H1 (cell line): ENCODE results near the gene CROCC. TPM values are rescaled to one million over a fixed set of nuclear protein-coding genes. Genes with fewer than 3 reads are reported as not detected.

Experiments
- CTCF ChIA-PET: fragments of 300-600 bp; sonication (Branson Sonifier 250); formaldehyde crosslinking; loops from one replicate; lab custom pipeline; 2021; ENCODE audit not compliant: partially characterized antibody; lab: Charles Lee
- POLR2A ChIA-PET: fragments of 300-600 bp; sonication (Branson Sonifier 250); formaldehyde crosslinking; loops from one replicate; lab custom pipeline; 2021; ENCODE audit warnings: inconsistent platforms; ENCODE audit not compliant: partially characterized antibody; lab: Charles Lee
- DNase-seq, 2 experiments: peaks; one replicate each; pipeline versions ENCODE4 v3.0.0 to v3.0.0-alpha.2; 2010 to 2022; ENCODE audit warnings: low spot score in 2 of 2, low read depth in 1 of 2, mixed read lengths in 1 of 2
- FAIRE-seq: peaks from 2 replicates; lab custom pipeline; 2011; peaks lifted over from hg19 to GRCh38; lab: Jason Lieb, UNC
- H2AFZ ChIP-seq: 2 replicates; pipeline ENCODE4 v1.8.1; 2012; ENCODE audit warnings: low read length, inconsistent platforms
- H2AK5ac ChIP-seq: 2 replicates; pipeline ENCODE4 v1.6.1; 2013; ENCODE audit warnings: low read depth, low read length
- H2BK120ac ChIP-seq: replicated peaks from 2 replicates; pipeline ENCODE3; 2013; ENCODE audit warnings: low read depth, low read length, inconsistent platforms
- H2BK12ac ChIP-seq: 2 replicates; pipeline ENCODE4 v1.6.1; 2013; ENCODE audit warnings: low read depth, low read length
- H2BK15ac ChIP-seq: 2 replicates; pipeline ENCODE4 v1.6.1; 2013; ENCODE audit warnings: low read length
- H2BK20ac ChIP-seq: 2 replicates; pipeline ENCODE4 v1.6.1; 2013; ENCODE audit warnings: low read length
- H2BK5ac ChIP-seq: 2 replicates; pipeline ENCODE4 v1.6.1; 2013; ENCODE audit warnings: low read depth, low read length
- H3K14ac ChIP-seq: 2 replicates; pipeline ENCODE4 v1.6.1; 2013; ENCODE audit warnings: inconsistent platforms; ENCODE audit not compliant: insufficient read length
- H3K18ac ChIP-seq: 2 replicates; pipeline ENCODE4 v1.6.1; 2013; ENCODE audit warnings: low read length; ENCODE audit errors: extremely low read depth
- H3K23ac ChIP-seq: 2 replicates; pipeline ENCODE4 v1.6.1; 2013; ENCODE audit warnings: inconsistent platforms; ENCODE audit not compliant: insufficient read length
- H3K23me2 ChIP-seq: 2 replicates; pipeline ENCODE4 v1.6.1; 2013; ENCODE audit warnings: low read depth, low read length
- H3K27ac ChIP-seq: 2 replicates; pipeline ENCODE4 v1.6.1; 2011; ENCODE audit warnings: low read depth, low read length, inconsistent platforms
- H3K27me3 ChIP-seq, 4 experiments: replicated peaks in 1 of 4; 1 replicate in 1 of 4; 2 replicates in 3 of 4; pipeline versions ENCODE4 v1.6.1 to v1.8.1; 2011 to 2013; ENCODE audit warnings: low read length in 3 of 4, mild to moderate bottlenecking in 3 of 4, inconsistent platforms in 2 of 4, mixed read lengths in 2 of 4, moderate library complexity in 1 of 4; ENCODE audit not compliant: control insufficient read depth in 3 of 4, insufficient read depth in 3 of 4; ENCODE audit errors: extremely low read depth in 1 of 4
- H3K36me3 ChIP-seq, 4 experiments: 2 replicates each; pipeline versions ENCODE4 v1.6.1 to v1.8.1; 2011 to 2013; ENCODE audit warnings: mild to moderate bottlenecking in 4 of 4, low read length in 3 of 4, moderate library complexity in 2 of 4, control low read depth in 1 of 4, inconsistent platforms in 1 of 4; ENCODE audit not compliant: insufficient read depth in 4 of 4, control insufficient read depth in 2 of 4
- H3K4ac ChIP-seq: replicated peaks from 2 replicates; pipeline ENCODE3; 2013; ENCODE audit warnings: low read length, low read depth, mixed read lengths, inconsistent platforms; ENCODE audit not compliant: insufficient read length
- H3K4me1 ChIP-seq, 4 experiments: replicated peaks in 1 of 4; 1 replicate in 1 of 4; 2 replicates in 3 of 4; pipeline versions ENCODE4 v1.6.1 to v1.8.1; 2011 to 2013; ENCODE audit warnings: low read length in 3 of 4, inconsistent platforms in 2 of 4, mixed read lengths in 1 of 4; ENCODE audit not compliant: insufficient read depth in 4 of 4, control insufficient read depth in 3 of 4
- H3K4me2 ChIP-seq, 2 experiments: 2 replicates each; pipeline versions ENCODE4 v1.6.1 to v1.8.1; 2011 to 2013; ENCODE audit warnings: low read depth in 2 of 2, low read length in 2 of 2, control low read depth in 1 of 2, inconsistent platforms in 1 of 2, mild to moderate bottlenecking in 1 of 2; ENCODE audit not compliant: insufficient read depth in 1 of 2
- H3K4me3 ChIP-seq, 4 experiments: fragments of 200-600, 300-600 bp in 1 of 4; sonication (generic), shearing (Covaris generic), sonication (Bioruptor Twin) in 1 of 4; 2 replicates each; pipeline versions ENCODE4 v1.5.1 to v1.8.1; 2011 to 2016; ENCODE audit warnings: low read length in 4 of 4, low read depth in 3 of 4, control low read depth in 2 of 4, inconsistent platforms in 2 of 4, mild to moderate bottlenecking in 2 of 4, mixed read lengths in 1 of 4, moderate library complexity in 1 of 4; ENCODE audit not compliant: insufficient read depth in 2 of 4; ENCODE audit errors: extremely low read depth in 1 of 4
- H3K56ac ChIP-seq: replicated peaks from 2 replicates; pipeline ENCODE3; 2013; ENCODE audit warnings: low read depth, mild to moderate bottlenecking, mixed read lengths, low read length, inconsistent platforms; ENCODE audit not compliant: insufficient read length
- H3K79me1 ChIP-seq: 2 replicates; pipeline ENCODE4 v1.6.1; 2013; ENCODE audit warnings: low read depth, low read length, control low read depth
- H3K79me2 ChIP-seq, 2 experiments: 2 replicates each; pipeline versions ENCODE4 v1.6.1 to v1.8.1; 2012 to 2013; ENCODE audit warnings: low read length in 2 of 2, mild to moderate bottlenecking in 2 of 2, inconsistent platforms in 1 of 2; ENCODE audit not compliant: insufficient read depth in 2 of 2, control insufficient read depth in 1 of 2
- H3K9ac ChIP-seq, 4 experiments: replicated peaks in 1 of 4; 1 replicate in 1 of 4; 2 replicates in 3 of 4; pipeline versions ENCODE4 v1.6.1 to v1.8.1; 2011 to 2013; ENCODE audit warnings: low read depth in 3 of 4, low read length in 3 of 4, control low read depth in 2 of 4, mild to moderate bottlenecking in 2 of 4, moderate library complexity in 2 of 4, inconsistent platforms in 1 of 4; ENCODE audit errors: extremely low read depth in 1 of 4
- H3K9me3 ChIP-seq, 2 experiments: 2 replicates each; pipeline versions ENCODE4 v1.6.1 to v1.8.1; 2012 to 2013; ENCODE audit warnings: mild to moderate bottlenecking in 2 of 2, moderate library complexity in 2 of 2, control low read depth in 1 of 2, inconsistent platforms in 1 of 2, low read depth in 1 of 2, low read length in 1 of 2, mixed read lengths in 1 of 2; ENCODE audit not compliant: insufficient read depth in 2 of 2
- H4K20me1 ChIP-seq, 2 experiments: replicated peaks in 1 of 2; 2 replicates each; pipeline versions ENCODE3 to v1.8.1; 2011 to 2013; ENCODE audit warnings: inconsistent platforms in 2 of 2, low read length in 2 of 2, mild to moderate bottlenecking in 1 of 2; ENCODE audit not compliant: insufficient read depth in 2 of 2, control insufficient read depth in 1 of 2
- H4K5ac ChIP-seq: 2 replicates; pipeline ENCODE4 v1.6.1; 2013; ENCODE audit warnings: low read length, low read depth, mixed read lengths, inconsistent platforms; ENCODE audit not compliant: insufficient read length
- H4K8ac ChIP-seq: 2 replicates; pipeline ENCODE4 v1.8.0; 2013; ENCODE audit warnings: mild to moderate bottlenecking, moderate library complexity, low read length, inconsistent platforms; ENCODE audit not compliant: insufficient read depth; ENCODE audit errors: extremely low read depth
- H4K91ac ChIP-seq: replicated peaks from 2 replicates; pipeline ENCODE3; 2013; ENCODE audit warnings: low read length, mixed read lengths, inconsistent platforms; ENCODE audit not compliant: insufficient read length
- POLR2AphosphoS5 ChIP-seq: IDR thresholded peaks from 2 replicates; pipeline ENCODE4 v1.6.1; 2011; ENCODE audit warnings: low read depth, low read length
- WGBS, 2 experiments: shearing (Covaris generic) in 1 of 2; methylation state at CpG; one replicate each; pipeline versions ENCODE4 v1.1.6 to v1.1.7; 2013 to 2015; ENCODE audit warnings: low lambda C conversion rate in 2 of 2, mixed read lengths in 2 of 2, inconsistent platforms in 1 of 2, low coverage in 1 of 2, missing lambda C conversion rate in 1 of 2; ENCODE audit not compliant: insufficient replicate concordance in 2 of 2, insufficient coverage in 1 of 2, insufficient read length in 1 of 2; ENCODE audit errors: extremely low coverage in 1 of 2, missing lambda C conversion rate in 1 of 2; 5-methylcytosine and 5-hydroxymethylcytosine counted together
- polyA plus RNA-seq, 7 experiments: library from polyadenylated mRNA; depleted of rRNA in 3 of 7; stranded (reverse) in 5 of 7; unstranded in 2 of 7; fragments of >200 nt in 5 of 7; fragments of 200-250 nt in 2 of 7; gene quantifications; 1 replicate in 5 of 7; 2 replicates in 1 of 7; 4 replicates in 1 of 7; pipeline versions ENCODE4 v1.2.1 to v1.2.3, GENCODE V29; 2011 to 2013; ENCODE audit warnings: missing spikeins in 2 of 7, mixed read lengths in 2 of 7
- total RNA-seq: library from RNA; stranded (reverse); fragmentation: NEBNext Ultra II Directional; extraction: Animal tissue kit (Norgen Biotek cat#: 25700); gene quantifications from 2 replicates; pipeline ENCODE4 v1.2.1, GENCODE V29; 2021

Gene CROCC
- total and polyA plus RNA-seq, 2 of the 8 experiments (the other 6 are each of a cell fraction or from before 2014, with no cell fraction given): 12.1 to 39.5 TPM

GRCh38 chr1:16886860-16887605 is 34.7 kb upstream of the CROCC start:
- H3K4me3 ChIP-seq: no peak overlapping the region
- DNase-seq: no peak
- H4K20me1 ChIP-seq: no peaks in the 10 kb centered on the region
- H2AK5ac ChIP-seq: no peak overlapping the region
- H3K56ac ChIP-seq: no peak overlapping the region
- FAIRE-seq: no peak
- no peak overlapping the region for H3K4ac ChIP-seq
- H2BK20ac ChIP-seq: no peak overlapping the region
- H4K8ac ChIP-seq: no peak overlapping the region
- no peaks in the 10 kb centered on the region for H3K79me1 ChIP-seq
- no peak overlapping the region for H3K9ac ChIP-seq
- no peaks in the 10 kb centered on the region for H3K9me3 ChIP-seq
- TF ChIP-seq POLR2AphosphoS5: no peak
- no peaks in the 10 kb centered on the region for H3K27me3 ChIP-seq
- no peak overlapping the region for H4K91ac ChIP-seq
- H2BK5ac ChIP-seq: no peak overlapping the region
- 85% methylated on average over 20 of the region's 20 CpGs; no CpG with 5 or more reads in 1 of the 2 experiments for WGBS, 2 experiments
- H2BK12ac ChIP-seq: no peak overlapping the region
- no peaks in the 10 kb centered on the region for H3K36me3 ChIP-seq
- no peak overlapping the region for H3K27ac ChIP-seq
- no peak overlapping the region for H2AFZ ChIP-seq
- H2BK15ac ChIP-seq: no peak overlapping the region
- H3K23ac ChIP-seq: no peak overlapping the region
- no peaks in the 10 kb centered on the region for H3K4me1 ChIP-seq
- H4K5ac ChIP-seq: no peak overlapping the region
- POLR2A ChIA-PET: interaction anchor here (2.1 to 2.5 kb wide), 2 partner anchors 8 to 17 kb away, joined by 8 to 16 read pairs; no protein-coding TSS in a partner anchor
- H3K18ac ChIP-seq: no peak overlapping the region; the same call in 1 of the 2 replicates
- no peaks in the 10 kb centered on the region for H3K79me2 ChIP-seq
- CTCF ChIA-PET: no interaction called here
- H3K23me2 ChIP-seq: no peaks in the 10 kb centered on the region; the same call in 1 of the 2 replicates
- no peak overlapping the region for H3K4me2 ChIP-seq
- H3K14ac ChIP-seq: no peak overlapping the region
- H2BK120ac ChIP-seq: no peak overlapping the region
